Measurements from ENCODE around the gene IGF2R. TPM values are rescaled to one million over a fixed set of nuclear protein-coding genes. Genes with fewer than 3 reads are reported as not detected.

The IGF2R gene
- total and polyA plus RNA-seq, 7 donors: 40.1 to 167 (median 113) TPM

DNA sequence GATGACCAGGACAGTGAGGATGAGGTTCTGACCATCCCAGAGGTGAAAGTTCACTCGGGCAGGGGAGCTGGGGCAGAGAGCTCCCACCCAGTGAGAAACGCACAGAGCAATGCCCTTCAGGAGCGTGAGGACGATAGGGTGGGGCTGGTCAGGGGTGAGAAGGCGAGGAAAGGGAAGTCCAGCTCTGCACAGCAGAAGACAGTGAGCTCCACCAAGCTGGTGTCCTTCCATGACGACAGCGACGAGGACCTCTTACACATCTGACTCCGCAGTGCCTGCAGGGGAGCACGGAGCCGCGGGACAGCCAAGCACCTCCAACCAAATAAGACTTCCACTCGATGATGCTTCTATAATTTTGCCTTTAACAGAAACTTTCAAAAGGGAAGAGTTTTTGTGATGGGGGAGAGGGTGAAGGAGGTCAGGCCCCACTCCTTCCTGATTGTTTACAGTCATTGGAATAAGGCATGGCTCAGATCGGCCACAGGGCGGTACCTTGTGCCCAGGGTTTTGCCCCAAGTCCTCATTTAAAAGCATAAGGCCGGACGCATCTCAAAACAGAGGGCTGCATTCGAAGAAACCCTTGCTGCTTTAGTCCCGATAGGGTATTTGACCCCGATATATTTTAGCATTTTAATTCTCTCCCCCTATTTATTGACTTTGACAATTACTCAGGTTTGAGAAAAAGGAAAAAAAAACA is 136.1 kb downstream of the IGF2R start:
- DNase-seq: no peak
- Histone ChIP-seq H3K27ac (no peak overlapping the region), H3K4me3 (no peak overlapping the region), H3K27me3 (ENCODE audit: insufficient read depth in 3 of 3, low read length in 2 of 3) (no peaks in the 10 kb centered on the region), H3K4me1 (no peaks in the 10 kb centered on the region), H3K9me3 (no peaks in the 10 kb centered on the region), H3K36me3 (ENCODE audit: insufficient read depth in 1 of 2, low read depth in 1 of 2) (peaks cover 6 to 95% of the 10 kb centered on the region in 2 donors)
- intact Hi-C loops (cut with DNase I): loop anchor here in 1 of 2 donors (10.0 kb wide), 1 partner anchor 240 kb away; no protein-coding TSS in a partner anchor
- TF ChIP-seq, protein P1, sequence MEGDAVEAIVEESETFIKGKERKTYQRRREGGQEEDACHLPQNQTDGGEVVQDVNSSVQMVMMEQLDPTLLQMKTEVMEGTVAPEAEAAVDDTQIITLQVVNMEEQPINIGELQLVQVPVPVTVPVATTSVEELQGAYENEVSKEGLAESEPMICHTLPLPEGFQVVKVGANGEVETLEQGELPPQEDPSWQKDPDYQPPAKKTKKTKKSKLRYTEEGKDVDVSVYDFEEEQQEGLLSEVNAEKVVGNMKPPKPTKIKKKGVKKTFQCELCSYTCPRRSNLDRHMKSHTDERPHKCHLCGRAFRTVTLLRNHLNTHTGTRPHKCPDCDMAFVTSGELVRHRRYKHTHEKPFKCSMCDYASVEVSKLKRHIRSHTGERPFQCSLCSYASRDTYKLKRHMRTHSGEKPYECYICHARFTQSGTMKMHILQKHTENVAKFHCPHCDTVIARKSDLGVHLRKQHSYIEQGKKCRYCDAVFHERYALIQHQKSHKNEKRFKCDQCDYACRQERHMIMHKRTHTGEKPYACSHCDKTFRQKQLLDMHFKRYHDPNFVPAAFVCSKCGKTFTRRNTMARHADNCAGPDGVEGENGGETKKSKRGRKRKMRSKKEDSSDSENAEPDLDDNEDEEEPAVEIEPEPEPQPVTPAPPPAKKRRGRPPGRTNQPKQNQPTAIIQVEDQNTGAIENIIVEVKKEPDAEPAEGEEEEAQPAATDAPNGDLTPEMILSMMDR (IDR thresholded peaks at IDR 0.05): no peak
- no peak for ATAC-seq
- 89 to 93% (median 93%) methylated on average over 20 of the region's 20 CpGs for WGBS, 3 donors

DNA sequence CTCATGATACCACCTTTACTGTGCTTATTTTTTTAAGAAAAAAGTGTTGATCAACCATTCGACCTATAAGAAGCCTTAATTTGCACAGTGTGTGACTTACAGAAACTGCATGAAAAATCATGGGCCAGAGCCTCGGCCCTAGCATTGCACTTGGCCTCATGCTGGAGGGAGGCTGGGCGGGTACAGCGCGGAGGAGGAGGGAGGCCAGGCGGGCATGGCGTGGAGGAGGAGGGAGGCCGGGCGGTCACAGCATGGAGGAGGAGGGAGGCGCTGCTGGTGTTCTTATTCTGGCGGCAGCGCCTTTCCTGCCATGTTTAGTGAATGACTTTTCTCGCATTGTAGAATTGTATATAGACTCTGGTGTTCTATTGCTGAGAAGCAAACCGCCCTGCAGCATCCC is 137.1 kb downstream of the IGF2R start:
- DNase-seq: no peak

DNA sequence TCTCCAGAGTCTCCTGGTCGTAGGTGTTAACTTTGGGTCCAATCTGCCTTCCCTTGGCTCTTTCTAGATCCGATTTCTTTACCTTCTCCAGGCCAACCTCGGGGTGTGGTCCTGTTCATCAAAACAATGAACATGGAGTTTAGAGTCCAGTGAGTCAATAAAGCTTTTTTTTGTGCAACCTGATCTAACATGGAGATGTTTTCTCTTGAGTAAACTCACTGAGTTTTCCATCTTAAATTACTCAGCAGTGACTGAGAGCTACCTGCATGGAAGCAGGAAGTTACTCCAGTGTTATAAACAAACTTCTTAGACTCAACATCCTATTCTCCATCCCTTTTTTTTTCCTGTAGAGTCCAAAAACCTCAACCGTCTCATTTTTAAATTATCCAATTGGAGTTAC is 137.8 kb downstream of the IGF2R start:
- Histone ChIP-seq H3K9me3 (no peaks in the 10 kb centered on the region), H3K4me3 (no peak overlapping the region), H3K36me3 (ENCODE audit: insufficient read depth in 1 of 2, low read depth in 1 of 2) (peaks cover 5 to 89% of the 10 kb centered on the region in 2 donors), H3K27ac (no peak overlapping the region), H3K27me3 (ENCODE audit: insufficient read depth in 3 of 3, low read length in 2 of 3) (no peaks in the 10 kb centered on the region), H3K4me1 (no peaks in the 10 kb centered on the region)
- intact Hi-C loops (cut with DNase I): loop anchor here in 1 of 2 donors (10.0 kb wide), 1 partner anchor 242 kb away; no protein-coding TSS in a partner anchor
- ATAC-seq: no peak
- 85 to 95% (median 90%) methylated on average over 4 of the region's 4 CpGs for WGBS, 3 donors
- DNase-seq: no peak
- TF ChIP-seq, protein P1 (IDR thresholded peaks at IDR 0.05): no peak

More for the DNA sequence above, 137.1 kb downstream of the IGF2R start:
- intact Hi-C loops (cut with DNase I): loop anchor here in 1 of 2 donors (10.0 kb wide), 1 partner anchor 241 kb away; no protein-coding TSS in a partner anchor
- no peaks in the 10 kb centered on the region for H3K4me1 ChIP-seq
- TF ChIP-seq, protein P1 (IDR thresholded peaks at IDR 0.05): no peak
- H3K36me3 ChIP-seq (ENCODE audit: insufficient read depth in 1 of 2, low read depth in 1 of 2): peaks cover 5 to 95% of the 10 kb centered on the region in 2 donors
- H3K27ac ChIP-seq: no peak overlapping the region
- ATAC-seq: no peak
- no peaks in the 10 kb centered on the region for H3K27me3 ChIP-seq (ENCODE audit: insufficient read depth in 3 of 3, low read length in 2 of 3)
- H3K9me3 ChIP-seq: no peaks in the 10 kb centered on the region
- WGBS, 3 donors: 94 to 95% (median 95%) methylated on average over 14 of the region's 14 CpGs
- no peak overlapping the region for H3K4me3 ChIP-seq

DNA sequence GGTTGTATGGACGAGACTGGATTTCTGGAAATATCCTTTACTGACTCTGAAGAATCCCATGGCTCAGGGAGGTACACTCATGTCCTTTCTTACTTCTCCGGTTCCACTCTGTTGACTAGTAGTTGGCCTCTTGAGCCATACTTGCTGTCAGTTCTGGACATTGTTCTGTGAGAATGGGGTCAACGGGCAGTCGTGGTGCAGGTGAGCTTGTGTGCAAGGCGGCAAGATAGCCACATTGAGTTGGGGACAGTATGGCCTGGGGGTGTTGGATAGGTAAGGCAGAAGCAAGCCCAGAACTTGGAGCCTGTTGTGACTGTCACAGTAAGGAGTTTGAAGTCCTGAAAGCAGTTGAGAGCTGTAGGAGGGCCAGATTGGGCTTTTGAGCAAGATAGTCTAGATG is 139.2 kb downstream of the IGF2R start:
- TF ChIP-seq, protein P1 (IDR thresholded peaks at IDR 0.05): no peak
- DNase-seq: no peak
- no peak overlapping the region for H3K27ac ChIP-seq
- H3K4me3 ChIP-seq: no peak overlapping the region
- H3K4me1 ChIP-seq: no peaks in the 10 kb centered on the region
- H3K9me3 ChIP-seq: no peaks in the 10 kb centered on the region
- H3K36me3 ChIP-seq (ENCODE audit: insufficient read depth in 1 of 2, low read depth in 1 of 2): peaks cover 5 to 78% of the 10 kb centered on the region in 2 donors
- no peaks in the 10 kb centered on the region for H3K27me3 ChIP-seq (ENCODE audit: insufficient read depth in 3 of 3, low read length in 2 of 3)
- no peak for ATAC-seq
- intact Hi-C loops (cut with DNase I): loop anchor here in 1 of 2 donors (10.0 kb wide), 1 partner anchor 243 kb away; no protein-coding TSS in a partner anchor
- 95 to 99% (median 97%) methylated on average over 5 of the region's 5 CpGs for WGBS, 3 donors
